ENCODE measurements around the gene PCGF3.
"Not testable (repeated sequence)": the region's sequence is repeated elsewhere in the genome, so short reads cannot be mapped to it uniquely, and the experiment has no call there.

PCGF3 gene

GRCh38 chr4:668219-668618, 37.4 kb upstream of the PCGF3 start:
- not testable (repeated sequence) for DNase-seq (ENCODE audit: low read depth in 2 of 2)

GRCh38 chr4:669806-670559, 35.6 kb upstream of the PCGF3 start:
- DNase-seq (ENCODE audit: low read depth in 2 of 2), result not testable (repeated sequence)

- no peak for DNase-seq (ENCODE audit: low read depth in 2 of 2)
Measured at GRCh38 chr4:671769-672168, 33.9 kb upstream of the PCGF3 start.

DNA sequence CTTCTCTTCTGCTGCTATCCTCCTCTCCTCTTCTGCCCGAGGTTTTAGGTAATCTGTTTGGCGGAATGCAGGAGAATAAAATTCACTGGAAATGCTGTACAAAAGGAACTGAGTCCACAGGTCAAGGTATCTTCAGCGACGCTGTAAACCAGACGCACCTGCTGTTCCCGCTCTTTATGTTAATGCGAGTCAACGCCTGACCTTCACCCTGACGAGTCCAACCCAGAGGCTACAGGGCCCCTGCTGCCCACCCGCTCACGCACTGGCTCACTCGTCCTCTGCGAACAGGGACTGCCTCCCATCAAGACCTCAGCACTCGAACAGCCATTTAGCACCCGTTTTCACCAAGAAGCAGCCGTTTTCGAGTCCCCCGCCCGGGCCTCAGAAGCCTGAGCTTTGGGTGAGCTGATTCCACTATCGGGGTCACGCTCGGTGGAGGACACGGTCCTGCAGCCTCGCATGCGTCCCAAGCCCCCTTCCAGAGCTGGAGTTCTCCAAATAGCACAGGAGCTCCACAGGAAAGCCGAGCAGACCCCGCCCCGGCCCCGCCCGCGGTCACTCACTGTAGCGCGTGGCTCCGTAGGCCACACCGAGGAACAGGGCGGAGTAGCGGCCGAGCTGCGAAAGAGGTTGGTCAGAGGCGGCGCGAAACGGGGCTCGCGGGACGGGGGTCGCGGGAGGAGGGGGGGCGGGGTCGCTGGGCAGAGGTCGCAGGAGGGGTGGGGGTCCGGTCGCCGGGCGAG, 32.1 kb upstream of the PCGF3 start:
- no peak for DNase-seq (ENCODE audit: low read depth in 2 of 2)

DNA sequence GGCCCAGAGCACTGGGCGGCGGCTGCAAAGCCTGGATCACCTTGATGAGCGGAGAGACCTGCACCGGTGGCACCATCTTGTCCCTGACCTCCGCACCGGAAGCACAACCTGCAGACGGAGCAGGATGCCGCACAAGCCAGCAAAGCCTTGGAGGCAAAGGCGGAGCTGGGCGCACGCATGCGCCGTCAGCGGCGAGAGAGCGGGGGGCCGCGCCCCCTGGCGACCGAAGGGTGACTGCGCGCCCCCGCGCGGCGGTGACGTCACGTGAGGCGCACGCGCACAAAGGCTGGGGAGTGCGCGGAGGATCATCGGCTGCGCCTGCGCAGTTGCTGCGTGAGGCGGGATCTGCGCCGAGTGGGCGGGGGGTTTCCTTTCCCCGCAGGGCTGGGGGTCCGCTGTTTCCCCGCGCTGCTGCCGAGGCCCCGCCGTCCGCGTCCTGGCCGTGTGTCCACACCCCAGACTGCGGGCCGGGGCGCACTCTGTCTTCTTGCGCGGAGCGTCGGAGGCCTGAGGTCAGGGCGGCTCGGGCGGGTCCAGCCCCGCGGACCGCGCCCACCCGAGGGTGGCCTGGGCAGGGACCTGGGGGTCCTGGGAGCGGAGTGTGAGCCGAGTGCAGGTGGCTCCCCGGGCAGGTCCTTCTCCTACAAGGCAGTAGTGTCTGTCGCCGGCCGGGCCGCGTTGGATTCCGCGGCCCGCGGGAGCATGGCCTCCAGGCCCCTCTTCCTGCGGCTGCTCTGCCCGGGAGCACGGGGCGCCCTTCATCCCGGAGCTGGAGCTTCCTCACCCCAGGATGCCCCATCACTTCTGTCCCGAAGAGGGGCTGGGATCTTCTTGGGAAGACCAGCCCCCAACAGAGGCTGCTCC, 31.2 kb upstream of the PCGF3 start, which contains the start of the genes ATP5ME and MYL5:
Gene ATP5ME, minus strand, starts transcription at position 105 of the 864 bp plus-strand sequence. Its CDS starts 29 bp downstream, at position 76.
Gene MYL5, plus strand, starts transcription at position 371 of the 864 bp plus-strand sequence. CDS start 3,485 bp downstream, outside the sequence.
- DNase-seq (ENCODE audit: low read depth in 2 of 2), result peak; percentile 95 to 98

DNA sequence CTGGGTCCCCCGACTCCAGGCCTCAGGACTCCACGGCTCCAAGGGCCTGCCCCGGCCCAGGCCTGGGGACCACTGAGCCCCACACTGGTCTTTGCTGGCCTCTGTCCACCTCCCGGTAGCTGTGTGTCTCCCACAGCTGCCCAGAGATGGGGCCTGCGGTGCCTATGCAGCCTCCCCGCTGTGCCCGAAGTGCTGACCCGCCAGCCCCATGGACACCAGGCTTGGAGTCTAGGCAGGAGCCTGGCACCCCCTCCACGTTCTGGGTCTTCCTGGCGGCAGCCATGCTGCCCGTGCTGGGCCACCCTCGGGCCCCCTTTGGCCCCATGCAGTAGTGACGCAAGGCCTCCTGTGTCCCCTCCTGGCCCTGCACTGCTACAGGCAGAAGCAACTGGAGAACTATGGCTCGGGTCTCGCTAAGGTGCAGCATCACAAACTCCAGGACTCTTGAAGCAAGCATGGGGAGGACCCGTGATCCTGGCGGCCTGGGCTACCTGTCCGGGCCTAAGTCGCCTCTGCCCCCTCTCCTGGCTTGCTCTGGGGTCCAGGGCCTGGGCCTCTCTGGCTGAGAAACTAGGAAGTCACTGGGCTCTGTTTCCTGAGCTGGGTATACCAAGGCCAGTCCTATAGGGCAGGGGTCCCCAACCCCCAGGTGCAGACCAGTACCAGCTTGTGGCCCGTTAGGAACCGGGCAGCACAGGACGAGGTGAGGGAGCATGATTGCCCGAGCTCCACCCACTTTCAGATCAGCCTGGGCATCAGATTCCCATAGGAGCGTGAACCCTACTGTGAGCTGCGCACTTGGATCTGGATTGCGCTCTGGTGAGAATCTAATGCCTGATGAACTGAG, 30.4 kb upstream of the PCGF3 start:
- no peak for DNase-seq (ENCODE audit: low read depth in 2 of 2)

DNA sequence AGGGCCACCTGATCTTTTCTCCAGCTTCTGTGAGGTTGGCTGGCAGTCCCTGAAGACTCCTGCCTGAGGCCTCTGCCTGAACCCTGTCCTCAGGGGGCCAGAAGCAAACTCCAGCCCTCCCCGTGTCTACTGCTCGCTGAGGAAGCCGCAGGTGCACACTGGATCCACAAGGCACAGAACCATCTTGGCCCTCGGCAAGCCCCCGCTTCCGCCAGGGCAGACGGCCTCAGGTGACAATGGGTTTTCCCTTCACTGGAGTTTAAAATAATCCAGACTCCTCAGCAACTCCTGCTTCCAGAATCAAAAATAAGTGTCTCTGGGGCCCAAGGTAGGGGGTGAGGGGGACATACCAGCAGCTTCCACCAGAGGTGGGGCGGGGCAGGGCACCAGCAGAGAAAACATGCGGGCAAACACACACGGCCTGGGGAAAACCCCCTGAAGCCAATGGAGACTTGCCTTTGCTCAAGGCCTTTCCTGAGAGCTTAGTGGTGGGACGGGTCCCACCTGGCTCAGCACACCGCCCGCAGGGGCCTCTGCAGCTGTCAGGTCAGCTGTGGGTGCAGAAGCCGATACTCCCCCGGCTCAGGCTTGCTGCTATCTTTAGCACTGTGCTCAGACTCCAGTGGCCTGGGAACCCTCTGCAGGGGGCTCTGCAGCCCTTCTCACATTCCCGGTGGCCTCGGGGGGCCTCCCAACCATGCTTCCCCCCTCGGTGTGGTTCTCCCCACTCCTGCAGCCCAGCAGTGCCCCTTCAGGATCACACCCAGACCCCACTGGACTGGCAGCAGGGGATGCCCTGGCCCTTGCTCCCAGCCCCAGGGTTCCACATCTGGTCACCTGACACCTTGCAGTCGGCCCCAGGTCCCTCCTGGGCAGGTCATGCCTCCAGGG, 29.4 kb upstream of the PCGF3 start:
- DNase-seq (ENCODE audit: low read depth in 2 of 2), result no peak

DNA sequence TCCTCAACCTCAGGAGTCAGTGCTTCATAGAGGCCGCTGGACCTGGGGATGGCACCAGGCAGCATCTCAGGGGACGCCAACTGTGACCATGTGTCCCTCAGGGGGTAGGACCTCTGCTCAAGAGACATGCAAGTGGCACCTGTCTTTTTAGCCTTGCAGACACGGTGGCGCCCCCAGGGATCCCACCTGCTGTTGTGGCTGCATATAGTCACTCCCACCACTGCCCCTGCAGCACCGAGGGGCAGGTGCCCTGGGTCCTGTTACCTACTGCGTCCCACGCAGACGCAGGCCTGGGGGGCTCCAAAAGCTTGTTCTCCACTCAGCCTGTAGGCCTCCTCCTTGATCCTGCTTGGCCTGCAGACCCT, 28.8 kb upstream of the PCGF3 start:
- DNase-seq (ENCODE audit: low read depth in 2 of 2), result no peak

GRCh38 chr4:677431-678293, 28.0 kb upstream of the PCGF3 start:
- no peak for DNase-seq (ENCODE audit: low read depth in 2 of 2)

DNA sequence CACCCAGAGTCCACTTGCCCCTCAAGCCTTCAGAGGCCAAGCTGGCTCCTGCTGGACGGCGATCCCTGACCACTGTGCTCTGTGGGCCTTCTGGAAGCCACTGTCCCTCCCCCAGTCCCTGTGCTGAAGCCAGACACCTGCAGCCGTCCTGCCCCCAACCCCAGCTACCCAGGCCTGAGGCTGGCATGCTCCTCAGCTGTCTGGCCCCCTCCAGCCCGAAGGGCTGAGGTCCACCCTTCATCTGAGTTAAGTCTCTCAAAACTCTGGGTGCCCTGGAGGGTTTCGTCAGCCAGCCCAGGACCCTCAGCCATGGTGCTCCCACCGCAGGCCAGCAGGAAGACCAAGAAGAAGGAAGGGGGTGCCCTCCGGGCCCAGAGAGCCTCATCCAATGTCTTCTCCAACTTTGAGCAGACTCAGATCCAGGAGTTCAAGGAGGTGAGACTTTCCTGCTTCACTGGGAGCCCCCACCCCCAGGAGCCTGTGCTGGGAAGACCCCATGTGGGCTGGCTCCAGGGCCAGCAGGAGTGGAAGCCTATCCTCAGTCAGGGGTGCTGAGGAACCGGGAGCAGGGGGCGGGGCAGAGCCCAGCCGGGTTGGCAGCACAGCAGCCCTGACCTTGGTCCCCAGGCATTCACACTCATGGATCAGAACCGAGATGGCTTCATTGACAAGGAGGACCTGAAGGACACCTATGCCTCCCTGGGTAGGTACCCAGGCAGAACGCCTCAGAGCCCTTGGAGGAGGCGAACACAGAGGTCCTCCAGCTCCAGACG, 27.1 kb upstream of the PCGF3 start:
- DNase-seq (ENCODE audit: low read depth in 2 of 2), result no peak

- no peak for DNase-seq (ENCODE audit: low read depth in 2 of 2)
Measured at GRCh38 chr4:679104-679481, 26.5 kb upstream of the PCGF3 start.

DNA sequence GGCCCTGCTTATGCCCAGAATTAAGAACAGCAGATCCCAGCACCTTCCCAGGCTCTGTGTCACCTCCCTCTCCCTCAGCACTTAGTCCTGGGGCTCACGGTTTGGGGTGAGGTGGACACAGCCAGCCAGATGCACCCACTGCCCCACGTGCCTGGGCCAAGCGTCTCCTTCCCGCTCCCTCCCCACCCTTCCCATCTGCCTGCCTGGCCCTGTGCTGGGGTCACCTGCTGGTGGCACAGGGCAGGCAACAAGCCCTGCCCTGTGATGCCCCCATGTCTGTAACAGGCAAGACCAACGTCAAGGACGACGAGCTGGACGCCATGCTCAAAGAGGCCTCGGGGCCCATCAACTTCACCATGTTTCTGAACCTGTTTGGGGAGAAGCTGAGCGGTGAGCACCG, 26.0 kb upstream of the PCGF3 start:
- DNase-seq (ENCODE audit: low read depth in 2 of 2), result no peak

- no peak for DNase-seq (ENCODE audit: low read depth in 2 of 2)
Measured at GRCh38 chr4:680091-680490, 25.5 kb upstream of the PCGF3 start.

DNA sequence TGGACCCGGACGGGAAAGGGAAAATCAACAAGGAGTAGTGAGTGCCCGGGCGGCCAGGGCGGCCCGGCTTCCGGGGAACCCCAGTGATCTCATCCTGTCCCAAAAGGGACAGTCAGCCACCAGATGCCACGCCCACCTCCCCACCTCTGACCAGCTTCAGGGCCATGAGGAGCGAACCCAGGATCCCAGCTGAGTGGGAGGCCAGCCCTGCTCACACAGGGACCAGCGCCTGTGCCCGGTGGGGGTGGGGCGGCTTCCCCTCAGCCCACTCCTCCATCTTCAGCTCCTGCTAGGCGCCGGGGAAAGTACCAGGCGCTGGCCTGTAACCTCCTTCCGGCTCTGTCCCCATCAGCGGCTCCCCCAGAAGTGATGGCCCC, 25.1 kb upstream of the PCGF3 start:
- no peak for DNase-seq (ENCODE audit: low read depth in 2 of 2)

- peak in 1 of 2 donors; percentile 42 for DNase-seq (ENCODE audit: low read depth in 2 of 2)
Measured at GRCh38 chr4:680928-681645, 24.5 kb upstream of the PCGF3 start.

DNA sequence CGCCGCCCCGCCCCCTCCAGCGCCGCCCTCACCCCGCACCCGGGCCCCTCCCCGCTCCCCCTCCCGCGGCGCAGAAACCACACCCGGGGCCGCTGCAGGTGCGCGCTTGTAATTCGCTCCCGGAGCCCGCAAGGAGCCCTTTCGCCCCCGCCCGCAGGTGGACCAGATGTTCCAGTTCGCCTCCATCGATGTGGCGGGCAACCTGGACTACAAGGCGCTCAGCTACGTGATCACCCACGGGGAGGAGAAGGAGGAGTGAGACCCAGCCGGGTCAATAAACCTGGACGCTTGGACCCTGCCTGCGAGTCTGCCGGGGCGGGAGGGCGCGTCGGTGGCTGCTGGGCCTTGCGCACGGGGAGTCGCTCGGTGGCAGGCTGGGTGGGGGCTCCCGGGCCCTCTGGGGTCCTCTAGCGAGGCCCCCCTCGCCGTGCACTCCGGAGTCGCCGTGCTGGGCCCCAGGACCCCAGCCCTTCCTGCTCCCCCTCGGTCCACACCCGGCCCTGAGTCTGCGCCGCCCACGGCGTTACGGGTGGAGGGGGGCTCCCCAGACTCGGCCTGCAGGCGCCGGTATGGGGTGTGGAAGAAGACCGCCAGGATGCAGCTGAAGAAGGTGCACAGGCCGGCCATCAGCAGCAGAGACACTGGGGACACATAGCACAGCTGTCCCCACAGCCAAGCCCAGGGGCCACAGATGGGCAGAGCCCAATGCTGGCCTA, 23.7 kb upstream of the PCGF3 start:
- DNase-seq (ENCODE audit: low read depth in 2 of 2), result no peak

- no peak for DNase-seq (ENCODE audit: low read depth in 2 of 2)
Measured at GRCh38 chr4:682490-683172, 23.0 kb upstream of the PCGF3 start.
